ENCODE results near the gene ERVFRD-1. TPM values are rescaled to one million over a fixed set of nuclear protein-coding genes. Genes with fewer than 3 reads are reported as not detected.
"Not testable (repeated sequence)": the region's sequence is repeated elsewhere in the genome, so short reads cannot be mapped to it uniquely, and the experiment has no call there.

The ERVFRD-1 gene
- total RNA-seq, 1 experiment from 2014 or later, result not detected

DNA sequence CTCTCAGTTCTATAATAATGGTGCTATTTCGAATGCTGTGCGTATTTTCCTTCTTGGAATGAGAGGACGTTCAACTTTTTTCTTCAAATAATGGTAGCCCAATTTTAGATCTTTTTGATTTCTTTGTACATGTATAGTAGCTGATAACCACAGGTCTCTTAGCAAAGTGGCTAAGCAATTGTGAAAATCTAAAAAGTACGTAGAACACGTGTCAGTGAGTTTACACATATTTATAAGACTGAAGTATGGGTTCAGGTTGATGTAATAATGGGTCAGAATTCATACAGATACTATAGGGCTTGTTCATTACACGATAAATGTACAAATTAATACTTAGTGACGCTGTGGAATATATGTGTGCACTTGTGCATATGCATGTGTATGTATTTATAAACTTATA lies 16.6 kb downstream of the ERVFRD-1 start:
- in situ Hi-C loops (cut with HindIII; ENCODE audit: low pct_unique_long_range_greater_than_20kb, low sequenced_read_pairs), result no loop called here
- DNase-seq (ENCODE audit: low read depth), result no peak

DNA sequence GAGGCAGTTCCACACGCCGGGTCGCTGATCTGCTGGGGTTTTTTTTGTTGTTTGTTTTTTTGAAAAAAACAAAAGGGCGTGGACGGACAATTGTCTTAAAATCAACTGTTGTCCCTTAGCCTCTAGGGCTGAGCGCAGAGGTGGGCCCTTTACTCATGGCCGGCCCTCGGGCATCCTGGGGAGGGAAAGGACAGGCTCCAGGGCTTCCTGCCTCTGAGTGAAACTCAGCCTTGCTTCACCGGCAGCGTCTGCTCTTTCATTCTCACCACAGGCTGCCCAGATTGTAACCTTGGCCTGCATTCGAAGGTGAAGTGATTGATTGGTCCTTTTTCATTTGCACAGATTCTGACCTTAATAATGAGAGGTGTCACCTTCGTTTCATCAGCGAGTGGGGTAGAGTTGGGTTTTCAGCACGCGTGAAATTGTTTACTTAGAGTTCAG lies 17.1 kb downstream of the ERVFRD-1 start:
- in situ Hi-C loops (cut with HindIII; ENCODE audit: low pct_unique_long_range_greater_than_20kb, low sequenced_read_pairs), result no loop called here
- DNase-seq (ENCODE audit: low read depth), result peak; percentile 64

- DNase-seq (ENCODE audit: low read depth), result peak; percentile 97
- in situ Hi-C loops (cut with HindIII; ENCODE audit: low pct_unique_long_range_greater_than_20kb, low sequenced_read_pairs), result no loop called here
These were observed 17.7 kb downstream of the ERVFRD-1 start, which contains the start of gene SMIM13 for GRCh38 chr6:11093626-11094410. SMIM13 (plus strand) TSS chr6:11093834; CDS start chr6:11094314, 480 bp downstream.

- DNase-seq (ENCODE audit: low read depth), result no peak
- in situ Hi-C loops (cut with HindIII; ENCODE audit: low pct_unique_long_range_greater_than_20kb, low sequenced_read_pairs), result no loop called here
These were observed 18.2 kb downstream of the ERVFRD-1 start for GRCh38 chr6:11093376-11093625.

- in situ Hi-C loops (cut with HindIII; ENCODE audit: low pct_unique_long_range_greater_than_20kb, low sequenced_read_pairs), result no loop called here
- DNase-seq (ENCODE audit: low read depth), result no peak
These were observed 18.7 kb downstream of the ERVFRD-1 start for GRCh38 chr6:11092668-11093375.

DNA sequence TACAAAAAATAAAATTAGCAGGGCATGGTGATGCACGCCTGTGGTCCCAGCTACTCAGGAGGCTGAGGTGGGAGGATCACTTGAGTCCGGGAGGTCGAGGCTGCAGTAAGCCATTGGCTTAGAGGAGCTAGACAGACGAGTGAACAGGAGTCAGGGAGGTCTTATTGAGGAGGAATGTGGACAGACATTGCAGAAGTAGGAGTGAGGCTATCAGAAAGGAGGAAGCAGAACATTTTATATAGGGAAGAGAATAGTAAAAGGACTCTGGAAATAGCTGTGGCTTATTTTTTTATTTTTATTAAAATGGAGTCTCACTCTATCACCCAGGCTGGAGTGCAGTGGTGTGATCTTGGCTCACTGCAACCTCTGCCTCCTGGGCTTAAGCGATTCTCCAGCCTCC lies 20.4 kb downstream of the ERVFRD-1 start:
- in situ Hi-C loops (cut with HindIII; ENCODE audit: low pct_unique_long_range_greater_than_20kb, low sequenced_read_pairs), result not testable (repeated sequence)

GRCh38 chr6:11089695-11090094 lies 21.8 kb downstream of the ERVFRD-1 start:
- DNase-seq (ENCODE audit: low read depth), result no peak
- in situ Hi-C loops (cut with HindIII; ENCODE audit: low pct_unique_long_range_greater_than_20kb, low sequenced_read_pairs), result no loop called here

More for the DNA sequence above, 20.4 kb downstream of the ERVFRD-1 start:
- not testable (repeated sequence) for DNase-seq (ENCODE audit: low read depth)

DNA sequence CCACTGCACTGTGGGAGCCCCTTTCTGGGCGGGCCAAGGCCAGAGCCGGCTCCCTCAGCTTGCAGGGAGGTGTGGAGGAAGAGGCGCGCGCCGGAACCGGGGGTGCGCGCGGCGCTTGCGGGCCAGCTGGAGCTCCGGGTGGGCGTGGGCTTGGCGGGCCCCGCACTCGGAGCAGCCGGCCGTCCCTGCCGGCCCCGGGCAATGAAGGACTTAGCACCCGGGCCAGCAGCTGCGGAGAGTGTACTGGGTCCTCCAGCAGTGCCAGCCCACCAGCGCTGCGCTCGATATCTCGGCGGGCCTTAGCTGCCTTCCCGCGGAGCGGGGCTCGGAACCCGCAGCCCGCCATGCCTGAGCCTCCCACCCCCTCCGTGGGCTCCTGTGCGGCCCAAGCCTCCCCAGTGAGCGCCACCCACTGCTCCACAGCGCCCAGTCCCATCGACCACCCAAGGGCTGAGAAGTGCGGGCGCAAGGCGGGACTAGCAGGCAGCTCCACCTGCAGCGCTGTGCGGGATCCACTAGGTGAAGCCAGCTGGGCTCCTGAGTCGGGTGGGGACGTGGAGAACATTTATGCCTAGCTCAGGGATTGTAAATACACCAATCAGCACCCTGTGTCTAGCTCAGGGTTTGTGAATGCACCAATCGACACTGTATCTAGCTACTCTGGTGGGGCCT lies 24.2 kb downstream of the ERVFRD-1 start:
- in situ Hi-C loops (cut with HindIII; ENCODE audit: low pct_unique_long_range_greater_than_20kb, low sequenced_read_pairs); DNase-seq (ENCODE audit: low read depth): not testable (repeated sequence)

GRCh38 chr6:11085758-11086435 lies 25.6 kb downstream of the ERVFRD-1 start:
- in situ Hi-C loops (cut with HindIII; ENCODE audit: low pct_unique_long_range_greater_than_20kb, low sequenced_read_pairs), result no loop called here
- no peak for DNase-seq (ENCODE audit: low read depth)

DNA sequence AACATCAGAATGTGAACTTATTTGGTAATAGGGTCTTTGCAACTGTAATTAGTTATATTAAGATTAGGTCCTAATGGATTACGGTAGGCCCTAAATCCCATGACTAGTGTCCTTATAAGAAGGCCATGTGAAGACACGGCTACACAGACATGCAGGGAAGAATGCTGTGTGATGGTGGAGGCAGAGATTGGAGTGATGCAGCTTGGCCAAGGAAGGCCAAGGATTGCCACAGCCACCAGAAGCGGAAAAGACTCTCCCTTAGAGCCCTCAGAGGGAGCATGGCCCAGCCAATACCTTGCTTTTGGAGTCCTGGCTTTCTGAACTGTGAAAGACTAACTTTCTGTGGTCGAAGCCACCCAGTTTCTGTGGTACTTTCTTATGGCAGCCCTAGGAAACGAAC lies 27.6 kb downstream of the ERVFRD-1 start:
- DNase-seq (ENCODE audit: low read depth), result no peak
- in situ Hi-C loops (cut with HindIII; ENCODE audit: low pct_unique_long_range_greater_than_20kb, low sequenced_read_pairs), result no loop called here

- DNase-seq (ENCODE audit: low read depth), result no peak
- in situ Hi-C loops (cut with HindIII; ENCODE audit: low pct_unique_long_range_greater_than_20kb, low sequenced_read_pairs), result no loop called here
These were observed 28.0 kb downstream of the ERVFRD-1 start for GRCh38 chr6:11083491-11083890.

- no peak for DNase-seq (ENCODE audit: low read depth)
- in situ Hi-C loops (cut with HindIII; ENCODE audit: low pct_unique_long_range_greater_than_20kb, low sequenced_read_pairs), result no loop called here
These were observed 31.2 kb downstream of the ERVFRD-1 start for GRCh38 chr6:11080296-11080695.

DNA sequence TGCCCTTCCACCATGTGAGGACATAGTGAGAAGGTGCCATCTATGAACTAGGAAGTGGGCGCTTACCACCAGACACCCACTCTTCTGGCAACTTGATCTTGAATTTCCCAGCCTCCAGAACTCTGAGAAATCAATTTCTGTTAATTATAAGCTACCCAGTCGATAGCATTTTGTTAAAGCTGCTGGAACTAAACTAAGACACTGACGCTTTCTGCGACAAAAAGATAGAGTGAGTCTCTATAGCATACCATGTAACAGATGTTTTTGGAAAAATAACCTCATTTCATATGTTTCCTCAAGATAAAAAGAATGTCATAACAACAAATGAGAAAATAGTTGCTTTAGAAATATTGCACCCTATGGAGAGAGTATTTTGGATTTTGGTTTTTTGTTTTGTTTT lies 33.3 kb downstream of the ERVFRD-1 start:
- in situ Hi-C loops (cut with HindIII; ENCODE audit: low pct_unique_long_range_greater_than_20kb, low sequenced_read_pairs), result no loop called here
- no peak for DNase-seq (ENCODE audit: low read depth)

DNA sequence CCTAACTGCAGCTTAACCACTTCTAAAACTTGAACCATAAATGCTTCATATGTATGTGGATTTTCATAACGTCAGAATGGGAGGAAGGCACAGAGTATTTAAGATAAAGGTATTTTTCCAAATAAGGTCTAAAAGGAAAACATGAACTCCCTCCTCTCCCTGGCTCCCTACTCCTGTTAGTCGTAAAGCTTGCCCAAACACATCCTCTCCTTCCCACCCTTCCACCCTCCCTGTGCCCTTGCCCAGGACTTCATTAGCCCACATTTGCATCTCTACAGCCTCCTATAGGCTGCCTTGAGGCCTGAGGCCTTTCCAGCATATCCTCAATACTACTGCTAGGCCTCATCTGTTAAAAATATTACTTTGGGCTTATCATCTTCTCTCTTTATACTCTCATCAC lies 35.0 kb downstream of the ERVFRD-1 start:
- in situ Hi-C loops (cut with HindIII; ENCODE audit: low pct_unique_long_range_greater_than_20kb, low sequenced_read_pairs), result no loop called here

GRCh38 chr6:11072101-11072500 lies 39.4 kb downstream of the ERVFRD-1 start:
- in situ Hi-C loops (cut with HindIII; ENCODE audit: low pct_unique_long_range_greater_than_20kb, low sequenced_read_pairs), result no loop called here
- DNase-seq (ENCODE audit: low read depth), result no peak

More for the DNA sequence above, 35.0 kb downstream of the ERVFRD-1 start:
- DNase-seq (ENCODE audit: low read depth), result no peak

DNA sequence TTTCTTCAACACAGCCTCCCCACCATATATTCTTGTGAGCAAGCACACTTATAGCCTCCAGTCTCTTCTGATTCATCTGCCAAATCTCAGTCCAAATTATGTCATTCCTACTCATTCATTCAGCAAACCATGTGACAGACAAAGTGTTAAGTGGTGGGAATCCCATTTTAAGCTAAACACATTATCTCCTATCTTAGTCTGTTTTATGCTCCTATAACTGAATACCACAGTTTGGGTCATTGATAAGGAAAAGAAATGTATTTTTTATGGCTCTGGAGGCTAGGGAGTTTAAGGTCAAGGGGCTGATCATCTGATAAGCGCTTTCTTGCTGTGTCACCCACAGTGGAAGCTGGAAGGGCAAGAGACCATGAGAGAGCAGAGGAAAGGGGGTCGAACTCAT lies 41.8 kb downstream of the ERVFRD-1 start:
- in situ Hi-C loops (cut with HindIII; ENCODE audit: low pct_unique_long_range_greater_than_20kb, low sequenced_read_pairs), result no loop called here
- no peak for DNase-seq (ENCODE audit: low read depth)

DNA sequence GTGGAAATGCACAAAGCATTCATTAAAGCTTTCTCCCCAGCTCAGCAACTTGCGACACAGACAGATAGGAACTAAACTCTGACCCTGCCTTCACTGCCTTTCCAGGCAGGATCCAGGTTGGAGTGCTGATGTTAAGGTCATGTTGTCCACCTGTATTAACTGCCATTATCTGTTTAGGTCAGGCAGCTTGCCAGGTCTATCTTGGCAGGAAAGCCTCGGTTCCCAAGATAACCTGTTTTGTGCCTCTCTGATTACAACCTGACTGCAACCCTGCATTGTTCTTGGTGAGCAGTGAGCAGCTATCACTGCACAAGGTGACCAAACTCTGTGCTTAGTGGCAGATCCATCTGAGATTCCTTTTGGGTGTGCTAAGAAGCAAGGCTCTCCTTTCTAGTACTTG lies 44.2 kb downstream of the ERVFRD-1 start:
- in situ Hi-C loops (cut with HindIII; ENCODE audit: low pct_unique_long_range_greater_than_20kb, low sequenced_read_pairs), result no loop called here
- DNase-seq (ENCODE audit: low read depth), result no peak

GRCh38 chr6:11066505-11067347 lies 44.8 kb downstream of the ERVFRD-1 start:
- in situ Hi-C loops (cut with HindIII; ENCODE audit: low pct_unique_long_range_greater_than_20kb, low sequenced_read_pairs), result no loop called here

More at GRCh38 chr6:11066505-11067347, 44.8 kb downstream of the ERVFRD-1 start:
- no peak for DNase-seq (ENCODE audit: low read depth)
